NOMO-1 treated with DMSO at 0.1 percent for 48 hours (cell line): Measurements from ENCODE around the gene SND1.

Experiments
- DNase-seq: peaks from one replicate; lab custom pipeline; 2025; ENCODE audit not compliant: unreplicated experiment; lab: John Stamatoyannopoulos, UW

SND1 gene

DNA sequence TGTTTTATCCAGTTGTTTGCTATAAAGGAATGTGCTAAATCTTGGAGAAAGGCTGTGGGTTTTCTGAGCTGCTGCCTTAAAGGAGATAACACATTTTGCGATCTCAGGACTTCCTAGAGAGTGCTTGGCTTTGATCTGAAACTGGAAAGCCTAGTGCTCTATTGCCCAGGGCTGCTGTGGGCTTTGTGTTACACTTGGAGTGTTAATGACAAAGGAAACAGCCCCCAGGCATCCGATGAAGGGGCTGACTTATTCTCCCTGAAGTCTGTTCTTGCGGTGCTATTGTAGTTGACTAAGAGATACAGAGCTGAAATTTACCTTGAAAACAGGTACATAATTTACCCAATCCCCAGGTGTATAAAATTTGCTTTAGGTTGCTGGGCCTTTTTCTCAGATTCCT lies 74.5 kb downstream of the SND1 start:
- no peak for DNase-seq

DNA sequence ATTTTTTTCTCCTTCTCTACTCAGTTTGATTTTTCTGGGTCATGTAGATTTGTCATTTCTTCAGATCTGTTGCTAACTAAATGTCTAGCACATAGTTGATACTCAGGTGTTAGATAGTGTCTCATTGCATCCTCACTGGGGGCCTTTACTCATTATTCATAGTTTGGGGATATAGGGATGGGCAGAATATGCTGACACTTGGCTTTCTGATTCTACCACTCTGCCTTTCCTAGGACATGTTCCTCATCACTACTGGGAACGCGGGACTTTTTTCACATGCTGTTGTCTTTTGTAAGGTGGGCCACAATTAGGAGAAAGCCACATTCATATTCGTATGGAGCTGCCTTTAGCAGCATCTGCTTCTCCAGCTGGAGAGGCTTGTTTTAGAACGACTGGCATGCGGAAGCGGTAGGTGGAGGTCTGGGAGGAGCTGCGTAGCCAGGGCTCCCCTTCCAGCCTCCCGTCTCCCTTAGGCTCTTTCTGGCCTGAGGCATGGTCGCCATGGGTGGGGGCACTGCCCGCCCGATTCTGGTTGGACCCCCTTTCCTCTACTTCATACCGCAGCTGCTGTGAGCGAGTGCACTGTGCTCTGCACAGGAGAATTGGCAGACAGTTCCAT lies 78.8 kb downstream of the SND1 start:
- no peak for DNase-seq

DNA sequence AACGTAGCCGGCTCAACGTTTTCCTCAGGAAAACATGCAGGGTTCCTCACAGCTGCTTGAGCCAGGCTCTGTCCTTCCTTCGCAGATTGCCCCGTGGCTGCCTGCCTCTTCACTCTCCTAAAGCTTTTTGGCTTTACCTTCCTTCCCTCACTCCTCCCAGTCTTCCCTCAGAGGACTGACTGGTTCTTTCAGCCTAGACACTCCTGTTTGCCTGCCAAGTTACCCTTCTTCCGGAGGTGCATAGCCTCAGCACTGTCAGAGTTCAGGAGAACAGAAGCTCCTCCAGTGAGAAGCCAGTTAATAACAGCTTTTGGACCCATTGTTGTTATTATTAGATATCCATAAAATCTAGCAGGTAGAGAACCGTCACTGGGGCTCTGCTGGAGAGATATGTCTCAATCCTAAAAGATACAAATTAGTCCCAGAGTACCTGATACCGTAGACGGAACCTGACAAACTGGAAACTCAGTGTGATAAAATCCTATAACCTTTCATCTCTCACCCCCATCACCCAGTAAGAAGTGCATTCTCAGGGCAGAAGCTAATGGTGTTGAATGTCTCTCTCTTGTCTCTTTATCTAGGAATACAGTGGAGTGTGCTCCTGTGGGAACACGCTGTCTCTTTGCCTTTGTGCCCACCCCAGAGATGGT lies 79.6 kb downstream of the SND1 start:
- DNase-seq = no peak

DNA sequence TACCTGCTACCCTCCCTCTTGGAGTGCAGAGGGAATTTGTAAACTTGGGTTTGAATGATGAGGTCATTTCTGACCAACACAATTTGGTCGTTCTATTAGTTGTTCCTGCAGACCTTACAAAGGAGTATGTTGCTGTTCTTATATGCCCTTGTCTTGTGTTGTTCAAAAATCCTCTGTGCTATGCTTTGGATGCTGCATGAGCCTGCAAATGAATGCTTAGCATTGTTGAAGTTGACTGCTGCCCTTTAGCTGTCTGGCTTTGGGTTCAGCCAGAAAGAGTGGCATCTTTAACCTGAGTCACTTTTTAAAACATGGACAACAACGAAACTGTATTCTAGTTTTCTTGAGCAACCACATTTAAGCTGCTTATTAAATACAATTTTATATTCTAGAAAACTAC lies 80.3 kb downstream of the SND1 start:
- no peak for DNase-seq

DNA sequence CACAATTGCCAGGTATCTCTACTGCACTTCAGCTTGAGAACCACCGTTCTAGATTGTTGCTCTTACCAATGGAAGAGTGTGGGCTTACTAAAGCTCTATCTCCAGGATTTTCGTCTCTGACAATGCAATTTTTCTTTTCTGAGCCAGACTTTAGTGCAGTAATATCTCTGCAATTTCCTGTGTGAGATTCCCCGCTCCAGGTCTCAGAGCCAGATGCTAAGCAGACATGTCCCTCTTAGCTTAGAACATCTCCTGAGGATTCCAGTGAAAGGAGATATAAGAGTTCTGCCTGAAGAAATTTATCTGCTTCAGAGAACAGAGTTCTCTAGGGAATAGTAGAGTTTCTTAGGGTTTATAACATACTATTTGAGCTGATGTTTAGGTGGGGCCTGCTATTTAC lies 82.0 kb downstream of the SND1 start:
- no peak for DNase-seq

DNA sequence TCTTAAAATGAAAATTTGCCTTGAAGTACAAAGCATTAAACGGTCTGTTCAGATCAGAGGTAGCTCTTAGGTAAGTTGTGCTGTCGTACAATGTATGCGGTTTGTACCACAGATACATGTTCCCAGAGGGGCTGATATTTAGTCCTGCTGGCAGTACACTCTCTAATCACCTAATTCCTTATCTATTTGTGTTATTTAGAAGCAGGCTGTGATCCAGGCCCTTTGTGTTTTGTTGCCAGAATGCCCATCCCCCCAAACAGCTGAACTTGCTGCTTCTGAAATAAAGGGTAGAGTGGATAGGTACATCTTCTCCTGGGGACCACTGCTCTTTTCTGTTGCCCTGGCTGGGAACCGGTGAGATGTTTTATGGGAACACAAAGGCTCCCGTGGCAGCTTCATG lies 84.5 kb downstream of the SND1 start:
- DNase-seq = no peak

DNA sequence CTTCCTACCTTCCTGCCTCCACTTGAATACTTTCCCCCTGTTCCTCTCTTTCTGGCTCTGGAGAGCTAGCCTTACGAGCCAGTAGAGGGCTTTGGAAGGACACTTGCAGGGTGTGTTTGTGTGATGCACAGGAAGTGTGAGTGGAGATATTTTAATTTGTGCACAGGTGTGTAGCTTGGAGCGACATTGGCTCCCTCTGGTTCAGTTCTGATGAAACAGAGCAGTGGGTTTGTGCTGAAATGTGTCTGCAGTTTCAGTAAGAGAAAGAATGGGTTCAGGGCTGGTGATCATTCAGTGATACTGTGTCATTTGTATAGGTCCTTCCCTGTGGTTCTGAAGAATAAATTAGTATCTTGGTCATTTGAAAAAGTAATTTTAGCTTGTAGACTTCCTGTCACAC lies 86.9 kb downstream of the SND1 start:
- no peak for DNase-seq

DNA sequence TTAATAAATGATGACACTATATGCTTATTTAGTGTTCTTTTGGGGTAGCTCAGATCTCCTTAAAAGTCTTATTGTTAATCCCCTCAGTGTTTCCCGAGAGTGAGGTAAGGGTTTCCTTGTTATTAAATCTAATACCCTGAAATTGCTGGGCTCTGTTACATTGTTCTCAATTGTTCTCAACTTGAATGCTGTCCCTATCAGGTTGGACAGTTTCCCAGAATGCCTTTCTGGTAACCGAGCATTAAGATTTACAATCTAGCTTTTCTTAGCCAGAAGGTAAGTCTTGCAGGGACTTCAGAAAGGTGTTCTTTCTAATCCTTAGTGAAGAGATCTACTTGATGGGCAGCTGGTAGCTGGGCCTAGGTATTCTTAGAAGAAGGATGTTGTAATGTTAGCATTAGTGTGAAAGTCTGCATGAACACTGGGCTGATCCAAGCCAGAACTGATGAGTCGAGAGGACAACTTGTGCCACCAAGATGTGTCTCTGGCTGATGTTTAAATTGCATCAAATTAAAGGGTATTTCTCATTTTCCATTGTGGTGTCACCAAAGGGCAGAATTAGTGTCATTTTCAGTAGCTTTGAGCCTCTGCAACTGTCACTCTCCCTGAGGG lies 89.9 kb downstream of the SND1 start:
- no peak for DNase-seq

DNA sequence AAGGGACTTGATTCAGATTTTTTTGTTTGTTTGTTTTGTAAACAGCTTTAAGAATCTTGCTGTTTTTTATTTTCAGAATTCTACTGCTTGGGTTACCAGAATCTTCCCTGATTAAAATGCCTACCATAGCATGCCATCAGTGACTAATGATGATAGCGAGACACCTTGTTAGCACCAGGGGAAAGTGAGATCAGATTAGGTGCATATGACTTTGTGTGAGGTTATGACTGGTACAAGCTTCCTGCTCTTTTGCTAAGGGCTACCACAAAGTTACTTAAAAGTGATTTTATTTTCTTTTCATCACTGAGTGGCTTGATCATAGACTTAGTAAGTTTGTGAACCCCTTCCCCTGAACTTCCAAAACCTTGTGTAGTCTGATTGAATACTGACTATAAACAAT lies 93.5 kb downstream of the SND1 start:
- no peak for DNase-seq

DNA sequence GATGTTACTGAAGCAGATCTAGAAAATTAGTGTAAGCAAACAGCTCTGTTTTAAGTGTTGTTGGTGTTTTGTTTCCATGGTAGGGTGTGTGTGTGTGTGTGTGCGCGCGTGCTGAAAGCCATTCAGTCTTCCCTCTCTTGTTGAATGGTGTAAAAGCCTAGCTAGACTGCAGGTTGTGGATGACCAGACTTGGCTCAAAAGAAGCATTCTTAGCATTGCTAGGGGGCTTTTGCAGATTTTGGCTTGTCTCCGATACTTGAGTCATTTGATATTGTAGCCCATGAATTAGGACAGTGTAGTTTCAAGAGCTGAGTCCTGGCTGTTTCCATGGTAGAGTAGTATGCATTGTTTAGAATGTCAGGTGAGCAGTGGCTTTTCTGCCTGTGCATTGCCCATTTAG lies 99.1 kb downstream of the SND1 start:
- DNase-seq = no peak

DNA sequence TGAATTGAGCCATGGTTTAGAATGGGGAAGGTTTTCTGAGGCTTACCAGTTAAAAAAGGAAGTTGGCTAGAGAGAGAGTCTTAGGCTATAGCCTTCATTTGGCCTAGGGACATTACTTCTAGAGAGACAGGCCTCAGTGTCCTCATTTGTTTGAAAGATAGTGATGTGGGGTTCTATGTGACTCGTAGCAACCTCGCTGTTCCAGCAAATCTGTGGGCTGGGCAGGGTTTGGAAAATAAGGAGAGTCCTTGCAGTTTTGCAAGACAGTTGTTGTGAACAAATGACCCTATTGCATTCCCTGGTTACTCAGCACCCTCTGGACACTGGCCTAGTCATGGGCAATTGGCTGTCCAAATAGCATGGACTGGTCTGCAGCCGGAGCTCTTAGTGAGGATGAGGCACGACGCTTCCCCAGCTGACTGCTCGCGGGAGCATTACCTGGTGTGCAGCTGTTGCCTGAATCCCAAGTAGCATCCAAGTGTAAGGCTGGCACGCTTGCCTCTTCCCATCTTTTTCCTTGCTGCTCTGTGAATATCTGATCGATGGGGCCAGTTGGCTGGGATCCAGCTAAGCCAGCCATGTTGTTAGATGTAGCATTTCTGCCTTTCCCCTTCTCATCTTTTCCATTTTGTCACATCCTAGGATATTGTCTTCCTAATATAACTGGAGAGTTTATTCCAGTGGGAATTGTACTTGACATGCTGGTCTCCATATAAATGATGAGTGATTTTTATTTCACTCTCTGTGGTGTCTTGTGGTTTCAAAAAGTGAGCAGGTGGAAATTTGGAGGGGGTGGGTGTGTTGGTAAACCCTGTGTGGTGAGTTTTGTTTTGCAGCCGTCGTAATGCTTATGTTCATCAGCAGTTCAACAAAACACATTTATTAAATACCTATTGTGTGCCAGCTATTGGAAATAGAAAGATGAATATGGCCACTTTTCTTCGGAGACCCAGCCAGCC lies 99.8 kb downstream of the SND1 start:
- DNase-seq = peak; percentile 2

DNA sequence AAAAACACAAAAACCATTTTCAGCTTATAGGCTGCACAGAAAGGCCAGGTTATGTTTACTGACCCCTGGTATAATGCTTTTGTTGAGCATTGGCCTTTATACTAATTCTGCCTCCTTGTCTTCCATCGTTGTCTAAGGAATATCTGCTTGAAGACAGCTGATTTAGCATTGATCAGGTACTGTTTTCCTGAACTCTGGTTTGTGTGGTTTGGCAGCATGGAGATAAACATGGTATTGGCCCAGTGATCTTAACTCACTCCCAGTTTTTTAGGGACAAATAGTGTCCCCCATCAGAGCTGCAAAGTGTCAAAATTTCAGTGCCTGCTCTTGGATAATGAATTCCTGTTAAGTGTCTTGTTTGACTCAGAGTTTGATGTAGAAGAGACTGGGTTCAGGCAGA lies 100.8 kb downstream of the SND1 start:
- DNase-seq = no peak

DNA sequence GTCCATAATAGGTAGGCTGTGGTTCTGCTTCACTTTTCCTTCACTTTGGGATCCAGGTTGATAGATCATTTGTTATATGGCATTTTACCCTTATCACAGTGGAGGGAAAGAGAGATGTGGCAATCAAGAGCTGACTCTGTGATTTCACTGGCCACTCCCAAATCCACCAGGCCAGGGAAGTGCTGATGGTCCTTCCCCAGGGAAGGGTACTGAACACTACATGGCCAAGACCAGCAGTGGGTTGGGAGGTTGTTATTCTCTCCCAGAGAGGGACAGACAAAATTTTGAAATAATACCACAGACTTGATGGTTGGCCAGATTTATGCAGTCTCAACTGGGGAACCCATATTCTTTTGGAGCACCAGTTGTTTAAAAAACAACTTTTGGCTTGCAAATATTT lies 102.5 kb downstream of the SND1 start:
- DNase-seq = no peak

DNA sequence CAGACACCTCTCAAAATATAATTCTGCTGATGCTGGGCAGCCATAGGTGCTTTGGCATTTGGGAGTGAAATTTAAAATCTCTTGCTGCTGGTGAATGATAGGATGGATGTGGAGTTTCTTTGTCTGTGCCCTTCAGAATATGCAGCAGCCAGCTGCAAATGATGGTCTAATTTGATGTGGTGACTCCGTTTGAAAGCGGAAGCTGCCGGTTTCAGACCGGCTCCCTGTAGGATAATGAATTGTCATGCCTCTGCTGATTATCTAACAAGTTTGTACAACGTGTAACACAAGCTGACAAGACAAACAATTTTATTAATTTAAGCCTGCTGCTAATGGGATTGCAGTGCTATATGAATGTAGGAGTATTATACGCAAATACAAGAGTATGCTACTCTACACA lies 103.5 kb downstream of the SND1 start:
- no peak for DNase-seq

DNA sequence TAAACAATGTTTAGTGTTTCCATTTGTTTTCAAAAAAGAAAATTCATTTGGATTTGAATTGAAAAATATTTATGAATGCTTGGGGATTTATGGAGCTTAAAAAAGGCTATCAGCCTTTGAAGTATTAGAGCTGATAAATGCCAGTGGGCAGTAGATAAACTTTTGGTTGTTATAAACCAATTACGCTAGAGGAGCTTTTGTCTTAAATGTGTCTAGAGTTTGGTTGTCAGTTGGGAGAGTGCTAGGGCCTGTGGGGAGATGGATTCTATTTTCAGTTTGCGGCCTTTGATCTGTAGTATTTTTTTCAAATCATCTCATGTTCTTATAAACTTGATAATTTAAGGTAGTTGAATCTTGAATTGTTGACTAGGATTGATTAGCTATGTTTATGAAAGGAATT lies 104.0 kb downstream of the SND1 start:
- DNase-seq = no peak

DNA sequence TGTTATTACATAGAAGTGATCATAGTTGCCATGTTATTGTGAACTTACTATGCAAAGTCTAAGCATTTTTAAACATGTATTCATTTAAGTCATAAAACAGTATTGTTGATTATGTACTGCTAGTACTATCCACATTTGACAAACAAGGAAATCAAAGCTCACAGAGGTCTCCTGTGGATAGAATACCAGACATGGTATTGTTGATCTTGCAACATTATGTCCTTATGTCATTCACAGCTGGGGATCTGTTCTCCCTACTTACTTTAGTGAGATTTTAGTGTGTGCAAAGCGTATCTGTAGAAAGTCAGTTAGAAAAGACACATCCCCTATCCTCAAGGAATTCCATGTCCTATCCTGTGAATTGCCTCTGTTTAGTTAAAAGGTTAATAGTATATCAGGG lies 106.1 kb downstream of the SND1 start:
- no peak for DNase-seq

DNA sequence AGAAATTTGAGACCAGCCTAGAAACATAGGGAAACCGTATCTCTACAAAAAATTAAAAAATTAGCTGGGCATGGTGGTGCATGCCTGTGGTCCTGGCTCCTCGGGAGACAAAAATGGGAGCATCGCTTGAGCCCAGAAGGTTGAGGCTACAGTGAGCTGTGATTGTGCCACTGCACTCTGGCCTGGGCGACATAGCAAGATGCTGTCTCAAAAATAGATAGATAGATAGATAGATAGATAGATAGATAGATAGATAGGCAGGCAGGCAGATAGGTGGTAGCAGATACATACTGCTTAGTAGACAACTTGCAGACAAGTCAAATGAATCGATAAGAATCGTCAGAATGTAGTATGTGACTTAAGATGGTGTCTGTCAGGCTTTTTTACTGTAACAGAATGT lies 106.9 kb downstream of the SND1 start:
- no peak for DNase-seq

DNA sequence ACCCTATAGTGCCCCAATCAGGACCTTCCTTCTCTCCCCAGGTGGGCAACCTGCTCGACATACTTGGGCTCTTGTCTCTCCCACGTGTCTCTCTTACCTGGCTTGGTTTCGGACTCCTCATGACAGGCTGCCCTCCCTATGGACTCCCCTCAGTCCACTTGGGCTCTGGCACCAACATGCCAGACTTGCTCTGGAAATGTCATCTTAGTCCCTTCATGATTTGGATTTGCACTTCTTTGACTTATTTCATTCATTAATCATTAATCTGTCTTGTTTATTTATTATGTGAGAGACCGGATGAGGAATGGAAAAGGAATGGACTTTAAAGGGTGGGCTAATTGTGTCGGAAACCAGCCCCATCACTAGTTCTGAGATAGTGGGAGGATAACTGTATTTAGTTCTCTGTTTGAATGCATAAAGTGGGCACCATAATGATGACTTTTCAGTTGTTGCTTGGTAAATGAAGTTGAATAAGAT lies 108.0 kb downstream of the SND1 start:
- no peak for DNase-seq

DNA sequence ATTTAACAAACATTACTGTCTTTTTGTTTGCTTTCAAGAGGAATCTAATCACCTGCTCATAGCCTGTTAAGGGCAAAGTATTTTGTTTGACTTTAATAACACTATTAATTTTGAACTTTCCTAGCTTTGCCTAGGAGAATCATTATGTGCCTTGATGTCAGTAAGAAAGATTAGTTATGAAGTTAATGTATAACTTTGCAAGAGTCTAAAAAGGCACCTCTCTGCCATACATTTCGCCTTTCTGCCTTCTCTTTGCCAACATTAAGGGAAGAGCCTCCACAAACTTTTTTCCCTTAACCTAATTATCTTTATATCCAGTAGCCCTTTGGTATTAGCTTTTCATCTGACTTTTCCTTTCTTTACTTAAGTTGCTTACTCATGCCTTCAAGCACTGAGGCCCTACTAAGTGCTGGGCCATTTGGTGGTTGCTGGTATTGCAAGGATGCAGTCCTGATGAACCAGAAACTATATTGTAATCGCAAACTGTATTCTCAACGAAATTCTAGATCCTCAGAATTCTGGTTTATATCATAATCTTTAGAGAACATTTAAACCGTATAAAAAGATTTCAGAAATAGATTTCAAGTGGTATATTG lies 108.5 kb downstream of the SND1 start:
- no peak for DNase-seq

DNA sequence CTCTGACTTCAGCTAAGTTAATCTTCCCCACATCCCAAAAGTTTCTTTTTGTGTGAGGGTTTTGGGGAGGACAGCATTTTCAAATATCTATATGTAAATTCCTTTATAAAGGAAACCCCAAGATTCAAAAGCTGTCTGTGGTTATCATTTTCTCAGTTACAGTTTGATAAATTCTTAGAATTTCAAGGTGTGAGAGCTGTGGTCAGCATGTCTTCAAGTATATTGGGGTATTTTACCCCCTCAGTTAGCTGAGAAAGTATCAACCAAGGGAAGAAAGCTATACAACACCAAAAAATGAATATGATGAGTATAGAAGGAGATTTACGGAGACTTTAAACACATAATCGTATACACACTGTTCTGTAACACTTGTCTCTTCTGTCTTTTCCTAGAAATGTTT lies 109.2 kb downstream of the SND1 start:
- no peak for DNase-seq

DNA sequence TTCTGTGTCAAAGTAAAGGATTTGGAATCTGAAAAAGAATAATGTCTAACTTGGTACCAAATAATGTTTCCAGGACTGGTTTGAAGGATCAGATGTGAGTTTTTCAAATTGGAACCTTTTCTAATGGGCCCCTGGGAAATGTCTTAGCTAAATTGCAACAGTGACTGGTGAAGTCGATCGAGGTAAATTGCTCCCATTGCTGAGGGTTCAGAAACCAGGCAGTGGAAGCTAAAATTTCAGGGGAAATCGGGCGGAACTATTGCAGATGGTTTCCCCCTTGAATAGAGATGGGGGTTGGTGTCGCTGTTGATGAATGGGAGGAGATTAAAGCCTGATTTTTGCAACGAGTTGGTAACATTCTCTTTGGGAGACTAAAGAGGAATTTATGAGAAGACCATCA lies 112.7 kb downstream of the SND1 start:
- DNase-seq = no peak
